ENCODE data around the gene TBC1D5. TPM values are rescaled to one million over a fixed set of nuclear protein-coding genes. Genes with fewer than 3 reads are reported as not detected.

The TBC1D5 gene
- total and polyA plus RNA-seq, 12 donors, result 6.4 to 108 (median 70.7) TPM

- H3K9me3 ChIP-seq (replicated peaks in 1 of 3), result no peaks in the 10 kb centered on the region
- H3K27me3 ChIP-seq, result no peaks in the 10 kb centered on the region
- peaks cover 8 to 12% of the 10 kb centered on the region in 2 donors for H3K4me1 ChIP-seq (replicated peaks in 1 of 2)
- H3K36me3 ChIP-seq (replicated peaks in 1 of 2), result no peaks in the 10 kb centered on the region
- intact Hi-C loops (cut with DNase I), result no loop called here
- no peak overlapping the region for H3K4me3 ChIP-seq
- no peak overlapping the region for H3K27ac ChIP-seq
- WGBS, 4 donors, result 85 to 91% (median 88%) methylated on average over 2 of the region's 2 CpGs
- no peak for DNase-seq
- TF ChIP-seq POLR2A (IDR thresholded peaks at IDR 0.05), result no peak
- TF ChIP-seq, protein P1, sequence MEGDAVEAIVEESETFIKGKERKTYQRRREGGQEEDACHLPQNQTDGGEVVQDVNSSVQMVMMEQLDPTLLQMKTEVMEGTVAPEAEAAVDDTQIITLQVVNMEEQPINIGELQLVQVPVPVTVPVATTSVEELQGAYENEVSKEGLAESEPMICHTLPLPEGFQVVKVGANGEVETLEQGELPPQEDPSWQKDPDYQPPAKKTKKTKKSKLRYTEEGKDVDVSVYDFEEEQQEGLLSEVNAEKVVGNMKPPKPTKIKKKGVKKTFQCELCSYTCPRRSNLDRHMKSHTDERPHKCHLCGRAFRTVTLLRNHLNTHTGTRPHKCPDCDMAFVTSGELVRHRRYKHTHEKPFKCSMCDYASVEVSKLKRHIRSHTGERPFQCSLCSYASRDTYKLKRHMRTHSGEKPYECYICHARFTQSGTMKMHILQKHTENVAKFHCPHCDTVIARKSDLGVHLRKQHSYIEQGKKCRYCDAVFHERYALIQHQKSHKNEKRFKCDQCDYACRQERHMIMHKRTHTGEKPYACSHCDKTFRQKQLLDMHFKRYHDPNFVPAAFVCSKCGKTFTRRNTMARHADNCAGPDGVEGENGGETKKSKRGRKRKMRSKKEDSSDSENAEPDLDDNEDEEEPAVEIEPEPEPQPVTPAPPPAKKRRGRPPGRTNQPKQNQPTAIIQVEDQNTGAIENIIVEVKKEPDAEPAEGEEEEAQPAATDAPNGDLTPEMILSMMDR (IDR thresholded peaks at IDR 0.05), result no peak
These were observed 186.9 kb downstream of the TBC1D5 start for GRCh38 chr3:17555525-17555924.

- intact Hi-C loops (cut with DNase I), result no loop called here
- no peak overlapping the region for H3K27ac ChIP-seq
- no peaks in the 10 kb centered on the region for H3K9me3 ChIP-seq (replicated peaks in 1 of 3)
- 95 to 96% (median 95%) methylated on average over 4 of the region's 4 CpGs for WGBS, 4 donors
- no peak for DNase-seq
- peaks cover 8 to 12% of the 10 kb centered on the region in 2 donors for H3K4me1 ChIP-seq (replicated peaks in 1 of 2)
- no peaks in the 10 kb centered on the region for H3K27me3 ChIP-seq
- H3K36me3 ChIP-seq (replicated peaks in 1 of 2), result no peaks in the 10 kb centered on the region
- TF ChIP-seq POLR2A (IDR thresholded peaks at IDR 0.05), result no peak
- TF ChIP-seq, protein P1 (IDR thresholded peaks at IDR 0.05), result no peak
- H3K4me3 ChIP-seq, result no peak overlapping the region
These were observed 188.4 kb downstream of the TBC1D5 start for GRCh38 chr3:17554078-17554477.

- H3K4me3 ChIP-seq, result no peak overlapping the region
- H3K27me3 ChIP-seq, result no peaks in the 10 kb centered on the region
- no peaks in the 10 kb centered on the region for H3K9me3 ChIP-seq (replicated peaks in 1 of 3)
- WGBS, 4 donors, result 11 to 25% (median 21%) methylated on average over 1 of the region's 1 CpG
- no peak for TF ChIP-seq POLR2A (IDR thresholded peaks at IDR 0.05)
- TF ChIP-seq, protein P1 (IDR thresholded peaks at IDR 0.05), result no peak
- peaks cover 8 to 12% of the 10 kb centered on the region in 2 donors for H3K4me1 ChIP-seq (replicated peaks in 1 of 2)
- peak overlapping the region in 1 of 5 donors; percentile 6 for H3K27ac ChIP-seq
- no peak for DNase-seq
- intact Hi-C loops (cut with DNase I), result no loop called here
- H3K36me3 ChIP-seq (replicated peaks in 1 of 2), result no peaks in the 10 kb centered on the region
These were observed 189.4 kb downstream of the TBC1D5 start for GRCh38 chr3:17553080-17553479.

- TF ChIP-seq, protein P1 (IDR thresholded peaks at IDR 0.05), result no peak
- no peak for TF ChIP-seq POLR2A (IDR thresholded peaks at IDR 0.05)
- H3K9me3 ChIP-seq (replicated peaks in 1 of 3), result no peaks in the 10 kb centered on the region
- no peaks in the 10 kb centered on the region for H3K27me3 ChIP-seq
- no peak for DNase-seq
- H3K27ac ChIP-seq, result no peak overlapping the region
- H3K4me1 ChIP-seq (replicated peaks in 1 of 2), result peaks cover 8 to 12% of the 10 kb centered on the region in 2 donors
- H3K4me3 ChIP-seq, result no peak overlapping the region
- no peaks in the 10 kb centered on the region for H3K36me3 ChIP-seq (replicated peaks in 1 of 2)
- intact Hi-C loops (cut with DNase I), result no loop called here
These were observed 190.1 kb downstream of the TBC1D5 start for GRCh38 chr3:17552351-17552750.
